HG02870 (cell line): ENCODE results near the gene PDAP1.
A peak's percentile ranks its signal among the peaks of the same experiment; 100 is the strongest.
"Not testable (repeated sequence)": the region's sequence is repeated elsewhere in the genome, so short reads cannot be mapped to it uniquely, and the experiment has no call there.

Experiments
- ATAC-seq: cut with Tn5 transposase; IDR thresholded peaks from one replicate; pipeline ENCODE4 v1.9.1; 2021; ENCODE audit warnings: mild to moderate bottlenecking, moderate library complexity; ENCODE audit not compliant: unreplicated experiment

PDAP1 gene

GRCh38 chr7:99397297-99397983 lies 11.0 kb downstream of the PDAP1 start:
- ATAC-seq: no peak

- no peak for ATAC-seq
Measured at GRCh38 chr7:99396418-99397296, 11.7 kb downstream of the PDAP1 start.

GRCh38 chr7:99395616-99396327 lies 12.6 kb downstream of the PDAP1 start:
- no peak for ATAC-seq

GRCh38 chr7:99394188-99394502 lies 14.3 kb downstream of the PDAP1 start:
- no peak for ATAC-seq

GRCh38 chr7:99393355-99394187 lies 14.8 kb downstream of the PDAP1 start:
- no peak for ATAC-seq

GRCh38 chr7:99392659-99393354 lies 15.6 kb downstream of the PDAP1 start:
- ATAC-seq: no peak

GRCh38 chr7:99392046-99392445 lies 16.4 kb downstream of the PDAP1 start:
- ATAC-seq: no peak

GRCh38 chr7:99390941-99391602 lies 17.3 kb downstream of the PDAP1 start:
- no peak for ATAC-seq

GRCh38 chr7:99389772-99390171 lies 18.6 kb downstream of the PDAP1 start:
- ATAC-seq: no peak

GRCh38 chr7:99387912-99388311 lies 20.5 kb downstream of the PDAP1 start:
- no peak for ATAC-seq

- not testable (repeated sequence) for ATAC-seq
Measured at GRCh38 chr7:99387239-99387635, 21.2 kb downstream of the PDAP1 start.

- ATAC-seq: no peak
Measured at GRCh38 chr7:99386584-99387238, 21.7 kb downstream of the PDAP1 start.

- ATAC-seq: no peak
Measured at GRCh38 chr7:99385564-99385963, 22.8 kb downstream of the PDAP1 start.

- ATAC-seq: no peak
Measured at GRCh38 chr7:99384523-99384922, 23.9 kb downstream of the PDAP1 start.

GRCh38 chr7:99383791-99384370 lies 24.5 kb downstream of the PDAP1 start:
- ATAC-seq: no peak

- ATAC-seq: no peak
Measured at GRCh38 chr7:99383203-99383602, 25.2 kb downstream of the PDAP1 start.

- no peak for ATAC-seq
Measured at GRCh38 chr7:99381664-99382075, 26.7 kb downstream of the PDAP1 start.

- peak; percentile 67 for ATAC-seq
Measured at GRCh38 chr7:99380823-99381663, 27.4 kb downstream of the PDAP1 start.
